ENCODE data around the gene TENM4.

DNA sequence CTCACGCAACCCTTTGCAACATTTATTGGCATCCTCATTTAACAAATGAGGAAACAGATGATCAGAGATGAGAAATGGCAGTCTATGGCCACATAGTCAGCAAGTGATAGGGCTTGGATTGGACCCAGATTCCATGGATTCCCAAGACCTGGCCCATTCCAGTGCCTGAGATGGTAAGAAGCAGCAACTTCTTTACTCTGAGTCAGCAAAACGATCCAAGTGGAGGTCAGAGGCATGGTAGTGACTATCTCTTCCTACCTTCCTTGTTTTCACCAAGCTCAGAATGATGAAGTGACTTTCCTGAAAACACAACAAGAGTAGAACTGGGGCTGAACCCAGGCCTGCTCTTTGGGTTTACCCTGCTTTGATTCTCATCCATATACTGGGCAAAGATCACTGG lies 293.1 kb downstream of the TENM4 start:
- no peak for TF ChIP-seq POLR2AphosphoS5 (IDR thresholded peaks at IDR 0.05; ENCODE audit: low read depth, low read length)
- TF ChIP-seq, protein P1, sequence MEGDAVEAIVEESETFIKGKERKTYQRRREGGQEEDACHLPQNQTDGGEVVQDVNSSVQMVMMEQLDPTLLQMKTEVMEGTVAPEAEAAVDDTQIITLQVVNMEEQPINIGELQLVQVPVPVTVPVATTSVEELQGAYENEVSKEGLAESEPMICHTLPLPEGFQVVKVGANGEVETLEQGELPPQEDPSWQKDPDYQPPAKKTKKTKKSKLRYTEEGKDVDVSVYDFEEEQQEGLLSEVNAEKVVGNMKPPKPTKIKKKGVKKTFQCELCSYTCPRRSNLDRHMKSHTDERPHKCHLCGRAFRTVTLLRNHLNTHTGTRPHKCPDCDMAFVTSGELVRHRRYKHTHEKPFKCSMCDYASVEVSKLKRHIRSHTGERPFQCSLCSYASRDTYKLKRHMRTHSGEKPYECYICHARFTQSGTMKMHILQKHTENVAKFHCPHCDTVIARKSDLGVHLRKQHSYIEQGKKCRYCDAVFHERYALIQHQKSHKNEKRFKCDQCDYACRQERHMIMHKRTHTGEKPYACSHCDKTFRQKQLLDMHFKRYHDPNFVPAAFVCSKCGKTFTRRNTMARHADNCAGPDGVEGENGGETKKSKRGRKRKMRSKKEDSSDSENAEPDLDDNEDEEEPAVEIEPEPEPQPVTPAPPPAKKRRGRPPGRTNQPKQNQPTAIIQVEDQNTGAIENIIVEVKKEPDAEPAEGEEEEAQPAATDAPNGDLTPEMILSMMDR (IDR thresholded peaks at IDR 0.05) = no peak
- TF ChIP-seq SIN3A (IDR thresholded peaks at IDR 0.05; ENCODE audit: borderline replicate concordance, insufficient read depth, low read depth, low read length) = no peak
